GM19468 (cell line): ENCODE results near the gene MAPKAPK3.

Source experiments
- ATAC-seq: cut with Tn5 transposase; IDR thresholded peaks from one replicate; pipeline ENCODE4 v1.9.1; 2021; ENCODE audit warnings: mild to moderate bottlenecking, moderate library complexity, moderate number of reproducible peaks; ENCODE audit not compliant: unreplicated experiment; ENCODE audit errors: extremely low read depth

MAPKAPK3 gene

GRCh38 chr3:50586763-50587070 is 30.2 kb upstream of the MAPKAPK3 start:
- ATAC-seq = no peak

- no peak for ATAC-seq
Measured at GRCh38 chr3:50587373-50587772, 29.6 kb upstream of the MAPKAPK3 start.

DNA sequence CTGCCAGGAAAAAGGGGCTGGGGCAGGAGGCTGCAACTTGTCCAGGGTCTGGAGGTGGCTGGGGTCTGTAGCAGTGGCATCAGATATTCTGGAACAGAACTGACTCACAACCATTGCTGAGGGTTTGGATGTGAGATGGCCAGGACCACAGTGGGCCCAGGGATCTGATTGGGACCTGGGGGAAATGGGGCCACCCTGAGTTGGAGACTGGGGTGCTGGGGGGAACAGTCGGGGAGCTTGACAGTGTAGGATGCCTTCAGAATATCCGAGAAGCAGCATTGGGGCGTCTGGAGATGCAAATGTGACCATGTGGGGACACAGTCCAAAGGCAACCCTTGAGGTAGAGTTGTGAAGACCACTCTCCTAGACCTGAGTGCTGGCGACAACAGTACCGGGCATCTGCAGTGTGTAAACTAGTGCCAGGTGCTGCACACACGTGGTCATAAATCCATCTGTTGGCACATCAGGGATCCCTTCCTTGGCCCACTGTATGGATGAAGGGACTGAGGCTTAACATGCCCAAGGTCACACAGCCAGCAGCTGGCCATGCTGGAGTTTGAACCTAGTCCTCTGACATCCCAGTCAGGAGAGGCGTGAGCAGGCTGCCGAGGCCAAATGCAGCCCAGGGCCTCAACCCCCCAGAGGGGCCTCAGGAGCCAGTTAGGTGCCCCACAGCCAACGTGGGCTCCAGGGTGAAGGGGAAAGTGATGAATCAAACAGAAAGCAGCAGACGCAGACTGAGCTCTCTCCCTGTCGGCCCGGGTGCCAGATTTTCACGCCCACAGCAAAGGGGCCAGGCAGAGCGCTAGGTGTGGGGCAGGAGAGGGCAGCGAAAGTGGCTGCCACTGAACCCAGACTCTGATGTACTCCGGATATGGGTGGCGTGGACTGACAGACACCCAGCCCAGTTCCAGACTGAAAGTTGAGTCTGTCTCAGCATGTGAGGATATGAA is 28.9 kb upstream of the MAPKAPK3 start:
- ATAC-seq = no peak

DNA sequence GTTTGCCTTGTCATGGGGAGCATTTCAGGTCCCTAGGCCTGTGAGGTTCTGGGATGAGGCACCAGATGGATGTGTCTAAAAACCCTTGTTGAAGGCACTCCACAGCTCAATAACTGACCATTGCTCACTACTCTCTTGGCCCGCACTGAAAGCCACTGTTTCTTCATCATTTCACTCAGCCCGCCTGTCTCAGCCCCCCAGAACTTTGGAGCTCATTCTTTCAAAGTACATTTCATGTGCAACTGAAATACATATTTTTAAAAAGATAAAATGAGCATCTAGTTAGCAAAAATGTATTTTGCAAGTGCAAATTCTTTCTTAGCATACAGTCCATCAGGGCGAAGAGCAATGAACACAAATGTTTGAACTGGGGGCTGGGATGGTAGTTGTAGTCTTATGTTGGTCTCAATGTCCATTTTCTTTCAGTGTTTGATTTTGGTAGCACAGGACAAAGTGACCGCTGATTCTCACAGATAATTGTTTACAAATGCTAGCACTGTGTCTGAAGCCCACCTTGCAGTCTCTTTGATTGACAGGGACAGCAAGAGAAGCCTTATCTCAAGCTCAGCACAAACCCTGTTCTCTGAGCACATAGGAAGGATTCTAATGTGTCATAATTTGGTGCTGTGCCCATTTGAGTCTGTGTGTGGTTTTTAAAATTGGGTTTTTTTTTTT is 28.1 kb upstream of the MAPKAPK3 start:
- ATAC-seq = no peak

DNA sequence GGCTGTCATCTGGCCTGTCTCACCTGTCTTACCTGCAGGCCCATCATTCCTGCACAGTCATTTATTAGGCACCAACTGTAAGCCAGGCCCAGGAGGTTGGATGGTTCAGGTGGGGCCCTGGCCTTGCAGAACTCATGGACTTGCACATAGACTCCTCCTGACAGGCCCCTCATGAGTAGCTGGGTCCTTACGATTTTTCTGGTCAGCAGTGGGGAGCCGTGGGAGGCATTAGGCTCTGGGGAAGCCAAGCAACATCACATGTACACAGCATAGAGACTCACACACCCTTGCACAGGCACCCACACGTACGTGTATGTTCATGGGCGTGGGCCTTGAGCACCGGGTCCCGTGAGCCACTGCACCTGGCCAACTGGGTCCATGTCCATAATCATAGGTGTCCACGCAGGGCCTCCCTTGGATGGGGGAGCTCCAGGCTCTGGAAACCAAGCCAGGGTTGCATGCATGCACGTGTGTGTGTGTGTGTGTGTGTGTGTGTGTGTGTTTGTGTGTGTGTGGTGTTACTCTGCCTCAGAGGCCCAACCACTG is 25.7 kb upstream of the MAPKAPK3 start:
- no peak for ATAC-seq

GRCh38 chr3:50592568-50592967 is 24.4 kb upstream of the MAPKAPK3 start:
- no peak for ATAC-seq

- ATAC-seq = no peak
Measured at GRCh38 chr3:50594253-50594785, 22.6 kb upstream of the MAPKAPK3 start.

DNA sequence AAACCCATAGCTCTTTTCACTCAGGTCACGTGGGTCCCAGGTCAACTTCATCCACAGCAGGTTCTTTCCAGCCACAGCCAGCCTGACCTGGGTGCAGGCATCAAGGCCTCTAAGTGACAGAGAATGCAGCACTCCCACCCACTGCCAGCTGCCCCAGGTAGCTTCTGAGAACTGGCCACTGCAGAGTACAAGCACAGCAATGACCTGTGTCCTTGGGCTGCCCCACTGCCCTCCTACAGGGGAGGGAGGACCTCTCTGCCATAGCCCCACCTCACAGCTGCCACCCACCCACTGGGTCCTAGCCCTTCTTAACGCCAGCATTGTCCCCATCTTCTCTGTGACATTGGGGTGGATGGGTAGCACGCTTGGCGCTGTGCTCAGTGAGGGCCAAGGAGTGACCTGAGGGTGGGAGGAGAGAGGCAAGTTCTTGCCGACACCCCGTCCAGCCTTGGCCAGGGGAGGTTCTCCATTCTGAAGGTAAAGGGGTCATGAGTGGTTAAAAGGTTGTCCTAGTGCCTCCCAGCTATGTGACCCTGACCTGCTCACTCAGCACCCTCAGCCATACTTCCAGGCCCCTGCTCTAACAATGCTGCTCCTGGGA is 17.7 kb upstream of the MAPKAPK3 start:
- no peak for ATAC-seq

- no peak for ATAC-seq
Measured at GRCh38 chr3:50599716-50600118, 17.2 kb upstream of the MAPKAPK3 start.

DNA sequence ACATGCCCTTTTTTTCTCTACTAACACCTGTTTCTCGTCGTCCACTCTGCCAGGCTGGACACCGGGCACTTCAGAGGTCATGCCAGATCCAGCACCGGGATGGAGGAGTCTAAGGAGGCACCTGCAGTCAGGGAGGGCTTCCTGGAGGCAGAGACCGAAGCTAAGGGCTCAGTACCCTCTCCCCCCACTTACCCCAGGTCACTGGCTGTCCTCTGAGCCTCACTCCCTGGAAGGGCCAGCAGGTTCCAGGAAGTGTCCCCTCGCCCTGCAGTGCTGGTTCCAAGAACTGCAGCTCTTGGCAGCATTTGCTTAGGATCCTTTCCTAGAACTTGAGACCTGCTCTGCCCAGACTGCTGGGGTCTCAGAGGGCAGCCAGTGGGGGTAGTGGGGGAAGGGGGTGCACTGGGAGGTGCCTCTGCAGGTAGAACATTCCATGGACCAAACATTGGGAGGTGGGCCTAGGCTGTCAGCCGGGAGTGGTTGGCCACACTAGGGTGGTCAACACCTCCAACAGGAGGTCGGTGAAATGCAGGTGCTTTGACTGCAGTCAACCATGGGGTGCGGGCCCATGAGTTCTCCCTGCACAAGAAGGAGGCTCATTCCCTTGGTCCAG is 16.7 kb upstream of the MAPKAPK3 start:
- ATAC-seq = no peak

GRCh38 chr3:50600841-50601591 is 15.9 kb upstream of the MAPKAPK3 start:
- ATAC-seq = peak; percentile 33

- ATAC-seq = no peak
Measured at GRCh38 chr3:50602595-50603191, 14.3 kb upstream of the MAPKAPK3 start.

DNA sequence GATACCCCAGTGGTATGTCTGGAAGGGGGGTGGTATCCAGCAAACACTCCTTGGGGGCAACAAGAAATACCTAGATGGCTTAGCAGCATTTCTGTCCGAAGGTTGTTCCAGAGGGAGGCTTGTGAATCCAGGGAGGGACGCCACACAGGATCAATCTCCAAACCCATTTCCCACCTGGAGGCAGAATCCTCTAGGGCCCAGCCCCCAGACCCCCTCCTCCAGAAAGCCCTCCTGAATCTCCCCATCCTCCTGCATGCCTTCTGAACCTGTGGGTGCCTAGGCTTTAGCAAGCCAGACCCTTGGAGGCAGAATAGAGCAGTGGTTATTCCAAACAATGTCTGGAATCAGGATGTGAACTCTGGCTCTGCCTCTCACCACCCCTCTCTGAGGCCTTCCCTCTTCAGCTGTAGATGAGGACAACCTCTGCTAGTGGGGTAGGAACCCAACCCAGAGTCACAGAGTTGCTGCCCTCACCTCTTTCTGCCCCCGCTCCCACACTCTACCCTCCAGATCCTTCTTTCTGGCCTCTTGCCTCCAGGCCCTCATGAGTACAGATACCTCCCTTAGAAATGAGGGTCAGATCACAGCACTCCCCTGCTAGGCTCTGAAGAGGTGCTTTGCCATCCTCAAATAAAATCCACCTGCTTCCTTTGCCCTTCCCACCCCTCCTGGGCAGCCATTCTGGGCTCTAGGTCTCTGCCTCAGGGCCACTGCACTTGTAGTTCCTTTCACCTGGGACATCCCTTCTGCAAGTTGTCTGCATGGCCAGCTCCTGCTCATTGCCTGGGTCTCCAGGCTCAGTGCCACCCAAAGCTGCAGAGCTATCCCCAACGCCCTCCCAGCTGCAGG is 13.5 kb upstream of the MAPKAPK3 start:
- no peak for ATAC-seq

- ATAC-seq = no peak
Measured at GRCh38 chr3:50604110-50604621, 12.8 kb upstream of the MAPKAPK3 start.

DNA sequence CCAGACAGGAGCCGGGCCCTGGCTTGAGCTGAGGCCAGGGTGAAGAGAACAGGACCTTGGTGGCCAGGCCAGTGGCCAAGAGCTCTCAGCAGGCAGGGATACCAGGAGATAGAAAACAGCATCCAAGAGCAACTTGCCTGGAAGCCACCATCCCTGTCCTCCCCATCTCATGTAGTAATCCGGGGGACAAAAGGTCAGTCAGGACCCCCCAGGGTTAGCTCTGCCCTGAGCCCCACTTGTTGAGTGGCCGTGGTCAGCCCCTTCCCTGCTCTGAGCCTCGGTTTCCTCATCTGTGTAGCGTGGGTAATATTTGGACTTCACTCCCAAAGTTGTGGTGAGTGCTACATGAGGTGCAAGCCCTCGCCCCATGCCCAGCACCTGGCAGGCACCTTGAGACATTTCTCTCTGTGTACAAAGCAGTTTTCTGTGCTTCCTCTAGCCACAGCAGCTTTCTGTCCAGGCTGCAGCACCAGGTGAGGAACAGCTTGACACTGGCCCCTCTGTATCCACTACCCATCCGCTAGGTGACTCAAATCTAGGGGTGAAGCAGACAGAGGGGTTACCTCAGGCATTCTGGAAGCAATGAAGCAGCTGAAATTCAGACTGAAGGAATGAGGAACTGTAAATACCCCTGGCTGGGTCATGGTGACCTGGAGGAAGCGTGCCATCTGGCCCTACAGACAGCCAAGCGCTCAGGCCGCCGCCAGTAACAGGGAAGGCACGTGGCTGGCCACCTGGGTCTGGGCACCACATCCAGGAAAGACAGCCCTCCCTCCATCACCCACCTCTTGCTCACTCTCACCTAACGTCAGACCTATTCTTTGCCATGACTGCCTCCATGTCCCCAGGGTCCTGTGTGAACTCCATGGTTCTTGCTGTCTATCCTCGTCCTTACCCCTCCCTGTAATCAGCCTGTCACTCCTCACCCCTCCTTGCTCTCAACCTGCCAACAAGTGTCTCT is 12.0 kb upstream of the MAPKAPK3 start:
- no peak for ATAC-seq

DNA sequence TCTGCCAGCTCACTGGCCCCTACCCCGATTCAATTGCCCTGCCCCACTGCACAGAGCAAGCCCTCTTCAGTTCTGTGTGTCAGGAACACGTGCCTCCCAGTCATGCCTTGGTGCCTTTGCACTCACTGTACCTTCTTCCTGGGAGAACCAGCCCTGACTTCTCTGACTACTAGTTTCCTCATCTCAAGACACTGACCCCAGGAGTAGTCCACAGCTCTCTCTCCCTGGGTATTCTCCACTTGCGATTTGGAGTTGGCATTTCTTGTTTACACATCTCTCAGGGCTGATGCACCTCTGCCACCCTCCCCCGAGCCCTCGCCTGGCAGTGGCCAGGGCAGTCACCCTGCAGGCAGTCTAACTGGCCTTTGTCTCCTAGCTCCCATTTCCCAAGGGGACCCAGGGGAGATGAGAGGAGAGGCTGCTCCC is 11.0 kb upstream of the MAPKAPK3 start:
- no peak for ATAC-seq

- ATAC-seq = no peak
Measured at GRCh38 chr3:50606596-50606995, 10.4 kb upstream of the MAPKAPK3 start.
